ENCODE data around the gene INSC.

DNA sequence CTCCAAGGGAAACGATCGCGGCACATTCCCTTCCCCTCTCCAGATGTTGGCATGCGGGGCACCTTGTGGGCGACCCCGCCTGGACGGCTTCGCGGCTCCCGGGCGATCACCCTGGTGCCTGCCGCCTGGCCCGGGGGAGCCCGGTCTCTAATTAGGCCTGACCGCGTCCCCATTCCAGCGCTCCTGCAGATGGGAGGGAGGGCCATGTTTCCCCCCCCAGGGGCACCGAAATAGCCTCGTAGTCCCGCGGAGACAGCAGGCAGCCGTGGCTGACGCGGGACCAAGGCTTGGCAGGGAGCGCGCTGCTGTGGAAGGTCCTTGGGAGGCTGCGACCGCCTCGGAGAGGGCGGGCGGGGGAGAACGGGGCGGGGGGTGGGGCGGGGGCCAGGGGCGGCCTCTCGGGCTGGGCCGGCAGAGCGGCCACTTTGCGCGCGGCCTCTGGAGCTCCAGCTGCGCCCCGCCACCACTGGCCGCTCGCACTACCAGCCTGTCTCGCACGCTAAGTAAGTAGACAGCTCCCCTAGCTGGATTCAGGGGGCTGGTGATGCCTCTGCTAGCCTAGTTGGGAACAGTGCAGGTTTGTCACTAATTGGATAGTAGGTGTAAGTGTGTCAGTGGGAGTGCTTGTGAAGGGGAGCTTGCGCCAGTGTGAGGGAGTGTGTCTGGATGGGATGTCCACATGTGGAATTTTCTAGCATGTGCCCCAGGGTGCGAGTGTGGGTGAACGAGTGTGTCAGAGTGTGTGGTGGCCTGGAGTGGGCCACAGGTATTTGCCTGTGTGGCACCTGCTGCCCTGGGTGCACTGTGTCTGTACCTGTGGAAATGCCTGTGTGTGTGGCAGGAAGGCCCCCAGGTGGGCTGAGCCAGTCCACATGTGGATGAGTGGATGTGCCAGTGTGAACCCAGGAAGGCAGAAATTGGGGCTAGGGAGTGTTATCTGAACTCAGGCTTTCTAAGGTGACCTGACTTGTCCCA, at the start of gene INSC:
- TF ChIP-seq CTCF (IDR thresholded peaks at IDR 0.05; ENCODE audit: poor library complexity) (no peak), EZH2phosphoT487 (IDR thresholded peaks at IDR 0.05; ENCODE audit: low read depth, severe bottlenecking, unreplicated experiment) (no peak)
